Skin of body (tissue), 1 donor: ENCODE data around the gene CCDC54. TPM values are rescaled to one million over a fixed set of nuclear protein-coding genes. Genes with fewer than 3 reads are reported as not detected.

Experiments used
- total RNA-seq: library from RNA; depleted of rRNA; stranded (reverse); fragments of >200 nt; gene quantifications from one replicate; pipeline ENCODE4 v1.2.3, GENCODE V29; 2014

CCDC54 gene
- total RNA-seq, 1 donor from 2014 or later = not detected

Other genes with a start within 250 kb of the CCDC54 start
- gene BBX, start 145.5 kb downstream of the CCDC54 start, total RNA-seq = 45.8 TPM